ENCODE results near the gene SCYGR8.

SCYGR8 gene

GRCh38 chr2:227783404-227784138, 37.9 kb downstream of the SCYGR8 start:
- no peaks in the 10 kb centered on the region for H3K36me3 ChIP-seq (ENCODE audit: insufficient read depth, low read length)
- H3K4me3 ChIP-seq (ENCODE audit: low read depth in 1 of 2, low read length in 2 of 2), result no peak overlapping the region
- no peak overlapping the region for H3K9ac ChIP-seq (ENCODE audit: low read length)
- no peaks in the 10 kb centered on the region for H3K9me3 ChIP-seq (ENCODE audit: low read length)
- no peak overlapping the region for H3K27ac ChIP-seq (ENCODE audit: low read depth, low read length)
- H3K27me3 ChIP-seq (ENCODE audit: control insufficient read depth in 1 of 2, insufficient read depth in 2 of 2, low read length in 2 of 2), result no peaks in the 10 kb centered on the region
- no peaks in the 10 kb centered on the region for H3K4me1 ChIP-seq (ENCODE audit: insufficient read depth, low read length)

DNA sequence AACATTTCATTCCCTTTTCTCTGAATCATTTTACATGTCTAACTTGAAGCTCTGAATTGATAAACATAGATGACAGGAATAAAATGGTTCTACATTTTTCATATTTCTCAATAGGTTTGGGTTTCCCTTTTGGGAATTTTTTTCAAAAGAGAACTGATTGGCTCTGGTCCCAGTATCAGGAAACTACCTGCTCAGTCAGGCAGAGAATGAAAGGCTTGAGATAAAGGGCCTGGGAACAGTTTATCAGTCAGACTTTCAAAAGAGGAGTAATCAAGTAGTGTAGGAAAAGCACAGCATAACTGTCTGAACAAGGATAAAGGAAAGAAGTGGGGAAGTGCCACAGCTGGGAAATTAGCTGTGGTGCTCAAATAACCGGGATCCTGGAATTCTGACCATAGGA, 39.6 kb downstream of the SCYGR8 start:
- H3K4me1 ChIP-seq (ENCODE audit: insufficient read depth, low read length), result no peaks in the 10 kb centered on the region
- H3K9ac ChIP-seq (ENCODE audit: low read length), result no peak overlapping the region
- no peaks in the 10 kb centered on the region for H3K36me3 ChIP-seq (ENCODE audit: insufficient read depth, low read length)
- no peaks in the 10 kb centered on the region for H3K27me3 ChIP-seq (ENCODE audit: control insufficient read depth in 1 of 2, insufficient read depth in 2 of 2, low read length in 2 of 2)
- H3K9me3 ChIP-seq (ENCODE audit: low read length), result no peaks in the 10 kb centered on the region
- no peak overlapping the region for H3K27ac ChIP-seq (ENCODE audit: low read depth, low read length)
- H3K4me3 ChIP-seq (ENCODE audit: low read depth in 1 of 2, low read length in 2 of 2), result no peak overlapping the region

- H3K9ac ChIP-seq (ENCODE audit: low read length), result no peak overlapping the region
- H3K27ac ChIP-seq (ENCODE audit: low read depth, low read length), result no peak overlapping the region
- H3K9me3 ChIP-seq (ENCODE audit: low read length), result no peaks in the 10 kb centered on the region
- no peaks in the 10 kb centered on the region for H3K36me3 ChIP-seq (ENCODE audit: insufficient read depth, low read length)
- no peak overlapping the region for H3K4me3 ChIP-seq (ENCODE audit: low read depth in 1 of 2, low read length in 2 of 2)
- H3K4me1 ChIP-seq (ENCODE audit: insufficient read depth, low read length), result no peaks in the 10 kb centered on the region
- no peaks in the 10 kb centered on the region for H3K27me3 ChIP-seq (ENCODE audit: control insufficient read depth in 1 of 2, insufficient read depth in 2 of 2, low read length in 2 of 2)
Observed at GRCh38 chr2:227788561-227789018, 42.9 kb downstream of the SCYGR8 start.

GRCh38 chr2:227789803-227790202, 44.1 kb downstream of the SCYGR8 start:
- no peaks in the 10 kb centered on the region for H3K9me3 ChIP-seq (ENCODE audit: low read length)
- no peaks in the 10 kb centered on the region for H3K4me1 ChIP-seq (ENCODE audit: insufficient read depth, low read length)
- no peaks in the 10 kb centered on the region for H3K36me3 ChIP-seq (ENCODE audit: insufficient read depth, low read length)
- H3K27me3 ChIP-seq (ENCODE audit: control insufficient read depth in 1 of 2, insufficient read depth in 2 of 2, low read length in 2 of 2), result no peaks in the 10 kb centered on the region
- no peak overlapping the region for H3K9ac ChIP-seq (ENCODE audit: low read length)
- H3K27ac ChIP-seq (ENCODE audit: low read depth, low read length), result no peak overlapping the region
- no peak overlapping the region for H3K4me3 ChIP-seq (ENCODE audit: low read depth in 1 of 2, low read length in 2 of 2)

GRCh38 chr2:227793148-227793712, 47.5 kb downstream of the SCYGR8 start:
- Histone ChIP-seq H3K9me3 (ENCODE audit: low read length) (no peaks in the 10 kb centered on the region), H3K36me3 (ENCODE audit: insufficient read depth, low read length) (no peaks in the 10 kb centered on the region), H3K27ac (ENCODE audit: low read depth, low read length) (no peak overlapping the region), H3K9ac (ENCODE audit: low read length) (no peak overlapping the region), H3K4me3 (ENCODE audit: low read depth in 1 of 2, low read length in 2 of 2) (no peak overlapping the region), H3K4me1 (ENCODE audit: insufficient read depth, low read length) (no peaks in the 10 kb centered on the region), H3K27me3 (ENCODE audit: control insufficient read depth in 1 of 2, insufficient read depth in 2 of 2, low read length in 2 of 2) (no peaks in the 10 kb centered on the region)

Measured in muscle layer of colon (tissue), 2 donors.